PC-3 (cell line): ENCODE measurements around the gene KDM4B. TPM values are rescaled to one million over a fixed set of nuclear protein-coding genes. Genes with fewer than 3 reads are reported as not detected.

Experiments used
- ATAC-seq: fragments of 200-7000 bp; cut with Tn5 transposase; 2 replicates; pipeline ENCODE4 v1.9.1; 2020; ENCODE audit warnings: mild to moderate bottlenecking, moderate library complexity
- BruUV-seq: library from RNA; stranded (reverse); fragments of 400-500 nt; replicated peaks from 2 replicates; lab custom pipeline; 2021; lab: Mats Ljungman, UMichigan
- CTCF ChIA-PET: fragments of 300-600 bp; sonication (Branson Sonifier 250); formaldehyde crosslinking; loops from one replicate; lab custom pipeline; 2022; ENCODE audit warnings: antibody characterized with exemption; lab: Charles Lee
- POLR2A ChIA-PET: fragments of 300-600 bp; sonication (Branson Sonifier 250); formaldehyde crosslinking; loops from one replicate; lab custom pipeline; 2022; ENCODE audit warnings: antibody characterized with exemption; ENCODE audit not compliant: unreplicated experiment; lab: Charles Lee
- DNase-seq: peaks from one replicate; pipeline ENCODE4 v3.0.0-alpha.2; 2015
- H2AFZ ChIP-seq: fragments of 300-600 bp; sonication (generic); 2 replicates; pipeline ENCODE4 v1.6.0; 2016; ENCODE audit warnings: antibody characterized with exemption, low read length
- H3F3A ChIP-seq: fragments of 300-600 bp; sonication (generic); one replicate; pipeline ENCODE4 v1.6.0; 2017; ENCODE audit warnings: antibody characterized with exemption, low read length, control low read depth, mild to moderate bottlenecking; ENCODE audit not compliant: unreplicated experiment
- H3K27ac ChIP-seq: fragments of 300-600 bp; sonication (generic); 2 replicates; pipeline ENCODE4 v1.5.1; 2016; ENCODE audit warnings: mild to moderate bottlenecking, low read length
- H3K27me3 ChIP-seq: fragments of 300-600 bp; sonication (generic); 2 replicates; pipeline ENCODE4 v1.6.1; 2016; ENCODE audit warnings: low read length, mixed read lengths
- H3K36me3 ChIP-seq: fragments of 300-600 bp; sonication (generic); 2 replicates; pipeline ENCODE4 v1.6.1; 2016; ENCODE audit warnings: low read depth, mixed run types, low read length, mixed read lengths
- H3K4me1 ChIP-seq: fragments of 300-600 bp; sonication (generic); 2 replicates; pipeline ENCODE4 v1.5.1; 2016; ENCODE audit warnings: low read length; ENCODE audit not compliant: insufficient read depth
- H3K4me2 ChIP-seq: fragments of 300-600 bp; sonication (generic); 2 replicates; pipeline ENCODE4 v1.6.0; 2016; ENCODE audit warnings: low read length
- H3K4me3 ChIP-seq: fragments of 300-600 bp; sonication (generic); 2 replicates; pipeline ENCODE4 v1.5.1; 2016; ENCODE audit warnings: mild to moderate bottlenecking, low read length, mixed read lengths
- H3K79me2 ChIP-seq: fragments of 300-600 bp; sonication (generic); 2 replicates; pipeline ENCODE4 v1.6.1; 2017; ENCODE audit warnings: low read length, mixed read lengths
- H3K9ac ChIP-seq: fragments of 300-600 bp; sonication (generic); 2 replicates; pipeline ENCODE4 v1.6.0; 2016; ENCODE audit warnings: mild to moderate bottlenecking, low read length
- H3K9me2 ChIP-seq: fragments of 300-600 bp; sonication (generic); replicated peaks from 2 replicates; pipeline ENCODE4 v1.6.1; 2016; ENCODE audit warnings: mixed run types, low read length, mixed read lengths
- H3K9me3 ChIP-seq: fragments of 300-600 bp; sonication (generic); 2 replicates; pipeline ENCODE4 v1.6.1; 2016; ENCODE audit warnings: low read length, mixed read lengths
- H4K20me1 ChIP-seq: fragments of 300-600 bp; sonication (generic); 2 replicates; pipeline ENCODE4 v1.6.1; 2016; ENCODE audit warnings: low read length, mixed read lengths
- EZH2 ChIP-seq: fragments of 300-600 bp; sonication (generic); IDR thresholded peaks from one replicate; pipeline ENCODE4 v1.6.1; 2017; ENCODE audit warnings: antibody characterized with exemption, mild to moderate bottlenecking, low read length; ENCODE audit not compliant: unreplicated experiment
- EZH2phosphoT487 ChIP-seq: fragments of 300-600 bp; sonication (generic); IDR thresholded peaks from 2 replicates; pipeline ENCODE4 v1.6.1; 2018; ENCODE audit warnings: mild to moderate bottlenecking, antibody characterized with exemption, low read length, borderline replicate concordance
- intact Hi-C: fragments of 100-400 bp; cut with micrococcal nuclease; formaldehyde crosslinking; loops from 2 replicates; pipeline ENCODE4 v1.9.0; 2023
- total RNA-seq: library from RNA; depleted of rRNA; stranded (reverse); fragments of >200 nt; gene quantifications from 2 replicates; pipeline ENCODE4 v1.2.3, GENCODE V29; 2014
- TF ChIP-seq, protein P1 (sequence below): fragments of 300-600 bp; sonication (generic); conservative IDR thresholded peaks from 2 replicates; pipeline ENCODE4 v1.5.1; 2017; ENCODE audit warnings: antibody characterized with exemption, low read depth, mild to moderate bottlenecking, low read length

The KDM4B gene
- total RNA-seq, 1 experiment from 2014 or later, result 19.8 TPM

DNA sequence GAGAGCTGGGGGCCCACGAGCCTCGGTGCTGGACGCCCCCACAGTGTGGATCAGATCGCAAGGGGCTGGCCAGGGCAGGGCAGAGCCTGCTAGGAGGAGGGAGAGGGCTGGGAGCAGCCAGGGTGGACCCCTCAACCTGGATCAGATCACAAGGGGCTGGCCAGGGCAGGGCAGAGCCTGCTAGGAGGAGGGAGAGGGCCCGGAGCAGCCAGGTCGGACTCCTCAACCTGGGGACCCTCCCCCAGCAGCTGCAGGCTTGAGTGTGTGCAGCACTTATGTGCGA, 126.6 kb downstream of the KDM4B start:
- POLR2A ChIA-PET, result no interaction called here
- H3K36me3 ChIP-seq, result peaks cover 26% of the 10 kb centered on the region
- H3K9me3 ChIP-seq, result peaks cover 12% of the 10 kb centered on the region
- DNase-seq (no peak), ATAC-seq (no peak)
- intact Hi-C loops, result no loop called here
- no peaks in the 10 kb centered on the region for H3F3A ChIP-seq
- CTCF ChIA-PET, result interaction anchor here (0.6 kb wide), 1 partner anchor 49 kb away, joined by 5 read pairs; no protein-coding TSS in a partner anchor
- H3K27ac ChIP-seq, result no peak overlapping the region
- H3K9ac ChIP-seq, result no peak overlapping the region
- no peak overlapping the region for H3K4me3 ChIP-seq
- H4K20me1 ChIP-seq, result no peaks in the 10 kb centered on the region
- no TSS peak for BruUV-seq
- no peaks in the 10 kb centered on the region for H3K9me2 ChIP-seq
- no peaks in the 10 kb centered on the region for H3K27me3 ChIP-seq
- H3K4me2 ChIP-seq, result no peak overlapping the region
- H3K79me2 ChIP-seq, result no peaks in the 10 kb centered on the region
- H2AFZ ChIP-seq, result no peak overlapping the region
- TF ChIP-seq, protein P1, sequence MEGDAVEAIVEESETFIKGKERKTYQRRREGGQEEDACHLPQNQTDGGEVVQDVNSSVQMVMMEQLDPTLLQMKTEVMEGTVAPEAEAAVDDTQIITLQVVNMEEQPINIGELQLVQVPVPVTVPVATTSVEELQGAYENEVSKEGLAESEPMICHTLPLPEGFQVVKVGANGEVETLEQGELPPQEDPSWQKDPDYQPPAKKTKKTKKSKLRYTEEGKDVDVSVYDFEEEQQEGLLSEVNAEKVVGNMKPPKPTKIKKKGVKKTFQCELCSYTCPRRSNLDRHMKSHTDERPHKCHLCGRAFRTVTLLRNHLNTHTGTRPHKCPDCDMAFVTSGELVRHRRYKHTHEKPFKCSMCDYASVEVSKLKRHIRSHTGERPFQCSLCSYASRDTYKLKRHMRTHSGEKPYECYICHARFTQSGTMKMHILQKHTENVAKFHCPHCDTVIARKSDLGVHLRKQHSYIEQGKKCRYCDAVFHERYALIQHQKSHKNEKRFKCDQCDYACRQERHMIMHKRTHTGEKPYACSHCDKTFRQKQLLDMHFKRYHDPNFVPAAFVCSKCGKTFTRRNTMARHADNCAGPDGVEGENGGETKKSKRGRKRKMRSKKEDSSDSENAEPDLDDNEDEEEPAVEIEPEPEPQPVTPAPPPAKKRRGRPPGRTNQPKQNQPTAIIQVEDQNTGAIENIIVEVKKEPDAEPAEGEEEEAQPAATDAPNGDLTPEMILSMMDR, result no peak
- TF ChIP-seq EZH2 (no peak), EZH2phosphoT487 (no peak)
- H3K4me1 ChIP-seq, result no peaks in the 10 kb centered on the region

DNA sequence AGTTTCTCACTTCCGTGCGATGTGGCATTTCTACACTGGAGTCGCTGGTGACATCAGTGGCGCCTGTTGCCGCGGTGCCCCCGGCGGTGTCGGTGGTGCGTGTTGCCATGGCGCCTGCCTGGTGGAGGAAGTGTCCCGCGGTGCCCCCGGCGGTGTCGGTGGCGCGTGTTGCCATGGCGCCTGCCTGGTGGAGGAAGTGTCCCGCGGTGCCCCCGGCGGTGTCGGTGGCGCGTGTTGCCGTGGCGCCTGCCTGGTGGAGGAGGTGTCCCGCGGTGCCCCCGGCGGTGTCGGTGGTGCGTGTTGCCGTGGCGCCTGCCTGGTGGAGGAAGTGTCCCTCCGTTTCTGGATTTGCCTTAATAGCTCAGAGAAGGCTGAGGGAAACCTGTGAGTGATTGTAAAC, 127.6 kb downstream of the KDM4B start:
- H3K9me2 ChIP-seq, result no peaks in the 10 kb centered on the region
- H3K79me2 ChIP-seq, result no peaks in the 10 kb centered on the region
- no peak overlapping the region for H3K27ac ChIP-seq
- ATAC-seq, result no peak
- POLR2A ChIA-PET, result no interaction called here
- peaks cover 26% of the 10 kb centered on the region for H3K36me3 ChIP-seq
- no peak overlapping the region for H3K4me2 ChIP-seq
- no peak overlapping the region for H2AFZ ChIP-seq
- no TSS peak for BruUV-seq
- DNase-seq, result no peak
- TF ChIP-seq EZH2 (no peak), EZH2phosphoT487 (no peak)
- TF ChIP-seq, protein P1, result no peak
- no peaks in the 10 kb centered on the region for H4K20me1 ChIP-seq
- intact Hi-C loops, result no loop called here
- H3K9ac ChIP-seq, result no peak overlapping the region
- no peaks in the 10 kb centered on the region for H3F3A ChIP-seq
- H3K4me3 ChIP-seq, result no peak overlapping the region
- CTCF ChIA-PET, result no interaction called here
- H3K27me3 ChIP-seq, result no peaks in the 10 kb centered on the region
- H3K9me3 ChIP-seq, result peaks cover 12% of the 10 kb centered on the region
- H3K4me1 ChIP-seq, result no peaks in the 10 kb centered on the region

DNA sequence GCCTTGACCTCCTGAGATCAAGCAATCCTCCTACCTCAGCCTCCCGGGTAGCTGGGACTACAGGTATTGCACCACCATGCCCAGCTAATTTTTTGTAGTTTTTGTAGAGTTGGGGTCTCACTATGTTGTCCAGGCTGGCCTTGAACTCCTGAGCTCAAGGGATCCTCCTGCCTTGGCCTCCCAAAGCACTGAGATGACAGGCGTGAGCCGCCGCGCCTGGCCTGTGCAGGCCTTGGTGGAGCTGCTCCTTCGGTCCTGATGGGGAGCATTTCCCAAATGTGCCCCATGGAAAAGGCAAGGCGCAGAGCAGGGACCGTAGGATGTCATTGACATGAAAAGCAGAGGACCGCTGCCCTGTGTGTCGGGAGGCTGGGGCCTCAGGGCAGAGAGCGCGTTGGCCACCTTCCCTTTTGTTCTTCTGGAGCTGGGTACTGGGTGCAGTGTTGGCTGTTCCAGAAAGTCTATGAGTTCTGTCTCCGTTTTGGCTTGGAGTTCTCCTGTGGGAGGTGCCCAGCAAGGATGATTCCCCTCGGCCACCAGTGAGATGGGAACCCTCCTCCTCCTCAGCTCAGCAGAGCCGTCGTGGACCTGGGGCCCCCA, 128.5 kb downstream of the KDM4B start:
- Histone ChIP-seq H3K9me2 (no peaks in the 10 kb centered on the region), H3K9me3 (peaks cover 12% of the 10 kb centered on the region), H3K79me2 (no peaks in the 10 kb centered on the region), H3K9ac (no peak overlapping the region), H3K27me3 (no peaks in the 10 kb centered on the region), H3K4me2 (no peak overlapping the region), H3K27ac (no peak overlapping the region), H3K36me3 (peaks cover 26% of the 10 kb centered on the region), H3K4me3 (no peak overlapping the region), H3F3A (no peaks in the 10 kb centered on the region), H4K20me1 (no peaks in the 10 kb centered on the region), H2AFZ (no peak overlapping the region), H3K4me1 (no peaks in the 10 kb centered on the region)
- DNase-seq (no peak), ATAC-seq (no peak)
- BruUV-seq, result no TSS peak
- ChIA-PET CTCF (no interaction called here), POLR2A (no interaction called here)
- no peak for TF ChIP-seq EZH2phosphoT487
- TF ChIP-seq, protein P1, result no peak
- TF ChIP-seq EZH2, result no peak
- intact Hi-C loops, result no loop called here
